HepG2 (cell line): ENCODE results near the gene HK2. TPM values are rescaled to one million over a fixed set of nuclear protein-coding genes. Genes with fewer than 3 reads are reported as not detected.

Experiments used
- ASH2L ChIP-seq: fragments of 300-600, 200-600 bp; sonication (generic); IDR thresholded peaks from 2 replicates; pipeline ENCODE4 v1.7.0; 2017; ENCODE audit warnings: low read depth, mild to moderate bottlenecking, moderate library complexity, mixed read lengths, low read length; ENCODE audit not compliant: insufficient read length
- HNRNPLL ChIP-seq: fragments of 200-400 bp; formaldehyde crosslinking; IDR thresholded peaks from 2 replicates; pipeline ENCODE4 v1.6.1; 2017; ENCODE audit warnings: mild to moderate bottlenecking, low read depth, low read length; ENCODE audit not compliant: poor library complexity, severe bottlenecking
- ISX ChIP-seq: sonication (generic); formaldehyde crosslinking; conservative IDR thresholded peaks from 2 replicates; pipeline ENCODE4 v1.5.0; 2020; ENCODE audit warnings: missing genetic modification reagents
- NCOA1 ChIP-seq: sonication (generic); formaldehyde crosslinking; IDR thresholded peaks from 2 replicates; pipeline ENCODE4 v1.9.0; 2021; ENCODE audit warnings: missing genetic modification reagents
- RARA ChIP-seq: IDR thresholded peaks from 2 replicates; pipeline ENCODE4 v1.6.1; 2016; ENCODE audit warnings: missing genetic modification reagents, missing compliant biosample characterization
- RXRA ChIP-seq: sonication (generic); formaldehyde crosslinking; IDR thresholded peaks from 2 replicates; pipeline ENCODE4 v1.5.1; 2020; ENCODE audit warnings: missing genetic modification reagents
- SNAPC2 ChIP-seq: sonication (generic); formaldehyde crosslinking; IDR thresholded peaks from 2 replicates; pipeline ENCODE4 v1.8.1; 2022; ENCODE audit warnings: mild to moderate bottlenecking, missing genetic modification reagents
- TARDBP ChIP-seq: sonication (generic); formaldehyde crosslinking; IDR thresholded peaks from 2 replicates; pipeline ENCODE4 v1.8.0; 2022; ENCODE audit warnings: mild to moderate bottlenecking, missing genetic modification reagents
- ZFP37 ChIP-seq: sonication (generic); formaldehyde crosslinking; IDR thresholded peaks from 2 replicates; pipeline ENCODE4 v1.4.0; 2020; ENCODE audit warnings: missing genetic modification reagents, borderline replicate concordance
- ZNF558 ChIP-seq: sonication (generic); formaldehyde crosslinking; IDR thresholded peaks from 2 replicates; pipeline ENCODE4 v1.9.0; 2022; ENCODE audit warnings: mild to moderate bottlenecking, missing genetic modification reagents, borderline replicate concordance
- ZNF691 ChIP-seq: sonication (generic); formaldehyde crosslinking; IDR thresholded peaks from 2 replicates; pipeline ENCODE4 v1.4.0; 2020; ENCODE audit warnings: missing genetic modification reagents, low read depth, mild to moderate bottlenecking, borderline replicate concordance
- ZNF770 ChIP-seq: sonication (generic); formaldehyde crosslinking; IDR thresholded peaks from 2 replicates; pipeline ENCODE4 v1.5.0; 2020; ENCODE audit warnings: mild to moderate bottlenecking, missing genetic modification reagents
- ZZZ3 ChIP-seq: sonication (generic); formaldehyde crosslinking; IDR thresholded peaks from 2 replicates; pipeline ENCODE4 v1.4.0; 2020; ENCODE audit warnings: missing genetic modification reagents, mild to moderate bottlenecking, borderline replicate concordance
- polyA plus RNA-seq, 8 experiments: library from polyadenylated mRNA; depleted of rRNA in 3 of 8; stranded (reverse) in 7 of 8; unstranded in 1 of 8; fragments of >200 nt; fragmentation: Illumina TruSeq in 4 of 8; extraction: Trizol in 4 of 8; gene quantifications; 2 replicates each; pipeline versions ENCODE4 v1.2.1 to v1.2.3, GENCODE V29; 2011 to 2016; ENCODE audit warnings: low read depth in 4 of 8, missing spikeins in 1 of 8, mixed read lengths in 1 of 8; ENCODE audit not compliant: insufficient read depth in 1 of 8
- total RNA-seq, 5 experiments: library from RNA; depleted of rRNA; stranded (reverse); fragments of >200 nt; fragmentation: Illumina TruSeq; extraction: Trizol; gene quantifications; 2 replicates each; pipeline ENCODE4 v1.2.3, GENCODE V29; 2016; ENCODE audit warnings: low read depth in 1 of 5
- TF ChIP-seq, protein P1 (sequence below): sonication (generic); formaldehyde crosslinking; conservative IDR thresholded peaks from 2 replicates; pipeline ENCODE4 v1.8.0; 2022; ENCODE audit warnings: missing genetic modification reagents
- TF ChIP-seq, protein P2 (sequence below), 2 experiments: sonication (generic) in 1 of 2; formaldehyde crosslinking in 1 of 2; IDR thresholded peaks; 2 replicates each; pipeline versions ENCODE4 v1.4.0 to v1.6.1; 2016 to 2020; ENCODE audit warnings: borderline replicate concordance in 1 of 2, low read depth in 1 of 2, mild to moderate bottlenecking in 1 of 2, missing genetic modification reagents in 1 of 2

HK2 gene
- total and polyA plus RNA-seq, 2 of the 13 experiments (the other 11 are each of a cell fraction or from before 2014, with no cell fraction given) = 13.2 to 101 TPM

GRCh38 chr2:74924463-74925265 is 90.7 kb downstream of the HK2 start (continued):
- TF ChIP-seq ZNF770 (CRISPR knock-in tag) (no peak), RXRA (CRISPR knock-in tag) (peak; percentile 8; the same call in 1 of the 2 replicates), ZNF558 (no peak), NCOA1 (CRISPR knock-in tag) (peak; percentile 66; the same call in 1 of the 2 replicates), ASH2L (peak; percentile 22), TARDBP (CRISPR knock-in tag) (0 out of 2 replicates have a peak, but pooled peaks have one; percentile 38), ZNF691 (peak; percentile 40; the same call in 1 of the 2 replicates), ZZZ3 (CRISPR knock-in tag) (0 out of 2 replicates have a peak, but pooled peaks have one; percentile 42), ISX (CRISPR knock-in tag) (0 out of 2 replicates have a peak, but pooled peaks have one; percentile 52), HNRNPLL (no peak), SNAPC2 (CRISPR knock-in tag) (peak; percentile 58; the same call in 1 of the 2 replicates), ZFP37 (CRISPR knock-in tag) (0 out of 2 replicates have a peak, but pooled peaks have one; percentile 15), RARA (CRISPR knock-in tag) (peak; percentile 27; the same call in 1 of the 2 replicates)
- TF ChIP-seq, protein P1, sequence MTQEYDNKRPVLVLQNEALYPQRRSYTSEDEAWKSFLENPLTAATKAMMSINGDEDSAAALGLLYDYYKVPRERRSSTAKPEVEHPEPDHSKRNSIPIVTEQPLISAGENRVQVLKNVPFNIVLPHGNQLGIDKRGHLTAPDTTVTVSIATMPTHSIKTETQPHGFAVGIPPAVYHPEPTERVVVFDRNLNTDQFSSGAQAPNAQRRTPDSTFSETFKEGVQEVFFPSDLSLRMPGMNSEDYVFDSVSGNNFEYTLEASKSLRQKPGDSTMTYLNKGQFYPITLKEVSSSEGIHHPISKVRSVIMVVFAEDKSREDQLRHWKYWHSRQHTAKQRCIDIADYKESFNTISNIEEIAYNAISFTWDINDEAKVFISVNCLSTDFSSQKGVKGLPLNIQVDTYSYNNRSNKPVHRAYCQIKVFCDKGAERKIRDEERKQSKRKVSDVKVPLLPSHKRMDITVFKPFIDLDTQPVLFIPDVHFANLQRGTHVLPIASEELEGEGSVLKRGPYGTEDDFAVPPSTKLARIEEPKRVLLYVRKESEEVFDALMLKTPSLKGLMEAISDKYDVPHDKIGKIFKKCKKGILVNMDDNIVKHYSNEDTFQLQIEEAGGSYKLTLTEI (CRISPR knock-in tag) = no peak
- TF ChIP-seq, protein P2, sequence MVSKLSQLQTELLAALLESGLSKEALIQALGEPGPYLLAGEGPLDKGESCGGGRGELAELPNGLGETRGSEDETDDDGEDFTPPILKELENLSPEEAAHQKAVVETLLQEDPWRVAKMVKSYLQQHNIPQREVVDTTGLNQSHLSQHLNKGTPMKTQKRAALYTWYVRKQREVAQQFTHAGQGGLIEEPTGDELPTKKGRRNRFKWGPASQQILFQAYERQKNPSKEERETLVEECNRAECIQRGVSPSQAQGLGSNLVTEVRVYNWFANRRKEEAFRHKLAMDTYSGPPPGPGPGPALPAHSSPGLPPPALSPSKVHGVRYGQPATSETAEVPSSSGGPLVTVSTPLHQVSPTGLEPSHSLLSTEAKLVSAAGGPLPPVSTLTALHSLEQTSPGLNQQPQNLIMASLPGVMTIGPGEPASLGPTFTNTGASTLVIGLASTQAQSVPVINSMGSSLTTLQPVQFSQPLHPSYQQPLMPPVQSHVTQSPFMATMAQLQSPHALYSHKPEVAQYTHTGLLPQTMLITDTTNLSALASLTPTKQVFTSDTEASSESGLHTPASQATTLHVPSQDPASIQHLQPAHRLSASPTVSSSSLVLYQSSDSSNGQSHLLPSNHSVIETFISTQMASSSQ (IDR thresholded peaks at IDR 0.05; ENCODE audit: low read depth) = no peak
- TF ChIP-seq, protein P2 (CRISPR knock-in tag; IDR thresholded peaks at IDR 0.05; ENCODE audit: borderline replicate concordance) = peak; percentile 50; the same call in 1 of the 2 replicates
